DOHH2 (cell line): ENCODE measurements around the gene KLK5.

Experiments
- CTCF ChIP-seq: fragments of 200-600 bp; sonication (generic); IDR thresholded peaks from one replicate; pipeline ENCODE4 v1.5.1; 2014; ENCODE audit warnings: antibody characterized with exemption, mild to moderate bottlenecking, low read depth, low read length; ENCODE audit not compliant: poor library complexity, severe bottlenecking
- EZH2phosphoT487 ChIP-seq: fragments of 200-600 bp; sonication (generic); IDR thresholded peaks from 2 replicates; pipeline ENCODE4 v1.6.1; 2017; ENCODE audit warnings: borderline replicate concordance, mild to moderate bottlenecking, antibody characterized with exemption, low read length, moderate library complexity, mixed read lengths

GRCh38 chr19:50975766-50976165, 22.9 kb upstream of the KLK5 start:
- TF ChIP-seq CTCF: no peak
- no peak for TF ChIP-seq EZH2phosphoT487
